Measurements from ENCODE around the gene MEX3D.
A peak's percentile ranks its signal among the peaks of the same experiment; 100 is the strongest.

Gene MEX3D

DNA sequence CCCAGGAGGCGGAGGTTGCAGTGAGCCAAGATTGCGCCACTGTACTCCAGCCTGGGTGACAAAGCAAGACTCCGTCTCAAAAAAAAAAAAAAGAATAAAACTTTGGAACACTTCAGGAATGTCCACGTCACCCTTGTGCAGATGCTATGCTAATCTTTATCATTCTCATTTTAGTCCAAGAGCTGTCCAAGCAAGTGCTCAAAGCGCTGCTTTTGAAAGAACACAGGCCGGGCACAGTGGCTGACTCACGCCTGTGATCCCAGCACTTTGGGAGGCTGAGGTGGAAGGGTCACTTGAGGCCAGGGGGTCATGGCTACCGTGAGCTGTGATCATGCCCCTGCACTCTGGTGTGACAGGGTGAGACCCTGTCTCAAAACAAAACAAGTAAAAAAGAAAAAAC is 48.3 kb upstream of the MEX3D start:
- no peak for ATAC-seq
- TF ChIP-seq ISL1 (CRISPR knock-in tag; IDR thresholded peaks at IDR 0.05) (peak; percentile 58), PPARA (CRISPR knock-in tag; IDR thresholded peaks at IDR 0.05; ENCODE audit: borderline replicate concordance) (no peak)

DNA sequence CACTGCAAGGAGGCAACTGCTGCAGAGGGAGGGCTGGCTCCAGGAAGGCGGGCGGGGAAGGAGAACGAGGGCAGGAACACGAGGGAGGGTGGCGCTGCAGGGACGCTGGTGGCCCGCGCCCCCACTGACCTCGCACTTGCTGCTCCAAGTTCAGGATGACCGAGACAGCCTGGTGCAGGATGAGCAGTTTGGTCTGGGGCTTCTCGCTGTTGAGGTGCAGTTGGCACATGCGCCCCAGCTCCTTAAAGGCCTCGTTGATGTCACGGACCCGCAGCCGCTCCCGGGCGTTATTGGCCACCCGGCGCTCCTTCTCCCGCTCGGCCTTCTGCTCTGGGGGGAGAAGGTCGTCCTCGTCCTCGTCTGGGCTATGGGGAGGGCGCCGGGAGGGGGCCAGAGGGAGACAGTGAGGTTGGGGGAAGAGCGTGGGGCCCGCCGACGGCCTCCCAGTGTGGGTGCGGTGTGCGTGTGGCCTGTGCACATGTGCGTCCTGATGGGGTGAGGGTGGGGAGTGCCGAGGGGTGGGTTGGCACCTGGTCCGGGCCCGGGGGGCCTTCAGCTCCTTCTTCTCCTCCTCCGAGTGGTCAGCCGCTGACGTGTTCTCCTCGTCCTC is 47.1 kb upstream of the MEX3D start:
- no peak for ATAC-seq
- TF ChIP-seq, protein P1, sequence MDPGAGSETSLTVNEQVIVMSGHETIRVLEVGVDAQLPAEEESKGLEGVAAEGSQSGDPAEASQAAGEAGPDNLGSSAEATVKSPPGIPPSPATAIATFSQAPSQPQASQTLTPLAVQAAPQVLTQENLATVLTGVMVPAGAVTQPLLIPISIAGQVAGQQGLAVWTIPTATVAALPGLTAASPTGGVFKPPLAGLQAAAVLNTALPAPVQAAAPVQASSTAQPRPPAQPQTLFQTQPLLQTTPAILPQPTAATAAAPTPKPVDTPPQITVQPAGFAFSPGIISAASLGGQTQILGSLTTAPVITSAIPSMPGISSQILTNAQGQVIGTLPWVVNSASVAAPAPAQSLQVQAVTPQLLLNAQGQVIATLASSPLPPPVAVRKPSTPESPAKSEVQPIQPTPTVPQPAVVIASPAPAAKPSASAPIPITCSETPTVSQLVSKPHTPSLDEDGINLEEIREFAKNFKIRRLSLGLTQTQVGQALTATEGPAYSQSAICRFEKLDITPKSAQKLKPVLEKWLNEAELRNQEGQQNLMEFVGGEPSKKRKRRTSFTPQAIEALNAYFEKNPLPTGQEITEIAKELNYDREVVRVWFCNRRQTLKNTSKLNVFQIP (CRISPR knock-in tag; IDR thresholded peaks at IDR 0.05; ENCODE audit: borderline replicate concordance, low read depth), result no peak
- TF ChIP-seq SNAI2 (CRISPR knock-in tag; IDR thresholded peaks at IDR 0.05) (no peak), ZC3H10 (CRISPR knock-in tag; IDR thresholded peaks at IDR 0.05) (no peak), TCF4 (CRISPR knock-in tag; IDR thresholded peaks at IDR 0.05; ENCODE audit: borderline replicate concordance) (no peak), ZNF8 (CRISPR knock-in tag; IDR thresholded peaks at IDR 0.05) (no peak), GLIS3 (CRISPR knock-in tag; IDR thresholded peaks at IDR 0.05) (no peak), RARB (CRISPR knock-in tag; IDR thresholded peaks at IDR 0.05) (no peak), ESRRG (CRISPR knock-in tag; IDR thresholded peaks at IDR 0.05) (no peak), PPARA (CRISPR knock-in tag; IDR thresholded peaks at IDR 0.05; ENCODE audit: borderline replicate concordance) (no peak), CSDC2 (CRISPR knock-in tag; IDR thresholded peaks at IDR 0.05) (no peak), BACH2 (CRISPR knock-in tag; IDR thresholded peaks at IDR 0.05; ENCODE audit: borderline replicate concordance) (no peak), ISL1 (CRISPR knock-in tag; IDR thresholded peaks at IDR 0.05) (no peak), TOX (CRISPR knock-in tag; IDR thresholded peaks at IDR 0.05; ENCODE audit: borderline replicate concordance) (no peak)
- TF ChIP-seq, protein P2, sequence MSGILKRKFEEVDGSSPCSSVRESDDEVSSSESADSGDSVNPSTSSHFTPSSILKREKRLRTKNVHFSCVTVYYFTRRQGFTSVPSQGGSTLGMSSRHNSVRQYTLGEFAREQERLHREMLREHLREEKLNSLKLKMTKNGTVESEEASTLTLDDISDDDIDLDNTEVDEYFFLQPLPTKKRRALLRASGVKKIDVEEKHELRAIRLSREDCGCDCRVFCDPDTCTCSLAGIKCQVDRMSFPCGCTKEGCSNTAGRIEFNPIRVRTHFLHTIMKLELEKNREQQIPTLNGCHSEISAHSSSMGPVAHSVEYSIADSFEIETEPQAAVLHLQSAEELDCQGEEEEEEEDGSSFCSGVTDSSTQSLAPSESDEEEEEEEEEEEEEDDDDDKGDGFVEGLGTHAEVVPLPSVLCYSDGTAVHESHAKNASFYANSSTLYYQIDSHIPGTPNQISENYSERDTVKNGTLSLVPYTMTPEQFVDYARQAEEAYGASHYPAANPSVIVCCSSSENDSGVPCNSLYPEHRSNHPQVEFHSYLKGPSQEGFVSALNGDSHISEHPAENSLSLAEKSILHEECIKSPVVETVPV (CRISPR knock-in tag; IDR thresholded peaks at IDR 0.05), result no peak
- TF ChIP-seq, protein P3, sequence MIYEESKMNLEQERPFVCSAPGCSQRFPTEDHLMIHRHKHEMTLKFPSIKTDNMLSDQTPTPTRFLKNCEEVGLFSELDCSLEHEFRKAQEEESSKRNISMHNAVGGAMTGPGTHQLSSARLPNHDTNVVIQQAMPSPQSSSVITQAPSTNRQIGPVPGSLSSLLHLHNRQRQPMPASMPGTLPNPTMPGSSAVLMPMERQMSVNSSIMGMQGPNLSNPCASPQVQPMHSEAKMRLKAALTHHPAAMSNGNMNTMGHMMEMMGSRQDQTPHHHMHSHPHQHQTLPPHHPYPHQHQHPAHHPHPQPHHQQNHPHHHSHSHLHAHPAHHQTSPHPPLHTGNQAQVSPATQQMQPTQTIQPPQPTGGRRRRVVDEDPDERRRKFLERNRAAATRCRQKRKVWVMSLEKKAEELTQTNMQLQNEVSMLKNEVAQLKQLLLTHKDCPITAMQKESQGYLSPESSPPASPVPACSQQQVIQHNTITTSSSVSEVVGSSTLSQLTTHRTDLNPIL (CRISPR knock-in tag; IDR thresholded peaks at IDR 0.05; ENCODE audit: low read depth), result no peak
- TF ChIP-seq, protein P4, sequence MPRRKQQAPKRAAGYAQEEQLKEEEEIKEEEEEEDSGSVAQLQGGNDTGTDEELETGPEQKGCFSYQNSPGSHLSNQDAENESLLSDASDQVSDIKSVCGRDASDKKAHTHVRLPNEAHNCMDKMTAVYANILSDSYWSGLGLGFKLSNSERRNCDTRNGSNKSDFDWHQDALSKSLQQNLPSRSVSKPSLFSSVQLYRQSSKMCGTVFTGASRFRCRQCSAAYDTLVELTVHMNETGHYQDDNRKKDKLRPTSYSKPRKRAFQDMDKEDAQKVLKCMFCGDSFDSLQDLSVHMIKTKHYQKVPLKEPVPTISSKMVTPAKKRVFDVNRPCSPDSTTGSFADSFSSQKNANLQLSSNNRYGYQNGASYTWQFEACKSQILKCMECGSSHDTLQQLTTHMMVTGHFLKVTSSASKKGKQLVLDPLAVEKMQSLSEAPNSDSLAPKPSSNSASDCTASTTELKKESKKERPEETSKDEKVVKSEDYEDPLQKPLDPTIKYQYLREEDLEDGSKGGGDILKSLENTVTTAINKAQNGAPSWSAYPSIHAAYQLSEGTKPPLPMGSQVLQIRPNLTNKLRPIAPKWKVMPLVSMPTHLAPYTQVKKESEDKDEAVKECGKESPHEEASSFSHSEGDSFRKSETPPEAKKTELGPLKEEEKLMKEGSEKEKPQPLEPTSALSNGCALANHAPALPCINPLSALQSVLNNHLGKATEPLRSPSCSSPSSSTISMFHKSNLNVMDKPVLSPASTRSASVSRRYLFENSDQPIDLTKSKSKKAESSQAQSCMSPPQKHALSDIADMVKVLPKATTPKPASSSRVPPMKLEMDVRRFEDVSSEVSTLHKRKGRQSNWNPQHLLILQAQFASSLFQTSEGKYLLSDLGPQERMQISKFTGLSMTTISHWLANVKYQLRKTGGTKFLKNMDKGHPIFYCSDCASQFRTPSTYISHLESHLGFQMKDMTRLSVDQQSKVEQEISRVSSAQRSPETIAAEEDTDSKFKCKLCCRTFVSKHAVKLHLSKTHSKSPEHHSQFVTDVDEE (CRISPR knock-in tag; IDR thresholded peaks at IDR 0.05), result no peak

DNA sequence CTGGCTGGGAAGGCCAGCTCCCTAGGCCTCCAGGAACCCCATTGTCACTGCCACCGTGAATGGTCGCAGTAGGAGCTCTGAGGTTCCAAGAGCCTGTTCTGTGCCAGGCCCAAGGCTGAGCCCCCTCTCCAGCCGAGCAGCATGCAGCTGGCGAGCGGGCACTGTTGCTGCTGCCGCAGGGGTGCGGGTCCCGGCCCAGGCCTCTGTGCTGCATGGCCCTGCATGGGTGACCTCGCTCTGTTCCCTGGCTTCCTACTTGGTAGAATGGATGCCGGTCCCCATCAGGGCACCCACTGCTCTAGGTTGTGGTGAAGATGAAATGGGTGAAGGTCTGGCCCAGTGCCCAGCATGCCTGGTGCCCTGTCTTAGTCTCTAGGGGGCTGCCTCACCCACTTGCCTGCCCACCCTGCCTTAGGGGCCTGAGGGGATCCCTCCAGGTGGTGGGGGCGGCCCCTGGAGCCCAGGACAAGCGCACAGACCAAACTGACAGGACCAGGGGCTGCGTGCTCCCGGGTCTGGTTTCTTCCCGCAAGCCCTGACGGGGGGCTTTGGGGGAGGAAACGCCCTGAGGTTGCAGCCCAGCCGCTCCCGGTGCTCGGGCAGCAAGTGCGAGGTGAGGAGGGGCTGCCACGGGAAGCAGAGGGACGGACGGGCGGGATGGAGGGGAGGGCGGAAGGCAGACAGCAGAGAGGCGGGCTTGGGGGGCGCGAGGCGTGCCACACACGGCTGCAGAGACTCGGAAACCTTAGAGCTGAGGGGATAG is 45.9 kb upstream of the MEX3D start:
- TF ChIP-seq TCF4 (CRISPR knock-in tag; IDR thresholded peaks at IDR 0.05; ENCODE audit: borderline replicate concordance) (no peak), TOX (CRISPR knock-in tag; IDR thresholded peaks at IDR 0.05; ENCODE audit: borderline replicate concordance) (no peak)
- TF ChIP-seq, protein P2 (CRISPR knock-in tag; IDR thresholded peaks at IDR 0.05), result no peak
- ATAC-seq, result no peak

DNA sequence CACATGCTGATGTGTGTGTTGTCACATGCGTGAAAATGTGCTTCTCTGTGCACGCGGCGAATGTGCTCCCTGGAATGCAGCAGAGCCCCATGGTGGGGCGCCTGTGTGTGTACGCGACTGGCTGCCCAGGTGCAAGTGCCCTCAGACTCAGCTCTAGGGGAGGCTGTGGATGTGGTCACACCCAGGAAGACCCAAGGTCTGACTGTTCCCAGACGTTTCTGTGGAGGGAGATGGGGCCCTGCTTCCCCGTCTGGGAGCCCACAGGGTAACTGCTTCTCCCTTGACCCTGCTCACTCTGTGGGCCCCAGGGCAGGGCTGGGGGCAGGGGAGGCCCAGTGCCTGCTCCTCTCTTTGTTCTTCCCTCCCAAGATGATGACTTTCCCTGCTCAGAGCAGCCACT is 45.0 kb upstream of the MEX3D start:
- ATAC-seq, result no peak
- TF ChIP-seq ESRRG (CRISPR knock-in tag; IDR thresholded peaks at IDR 0.05) (no peak), TCF4 (CRISPR knock-in tag; IDR thresholded peaks at IDR 0.05; ENCODE audit: borderline replicate concordance) (no peak), RARB (CRISPR knock-in tag; IDR thresholded peaks at IDR 0.05) (no peak), PPARA (CRISPR knock-in tag; IDR thresholded peaks at IDR 0.05; ENCODE audit: borderline replicate concordance) (no peak), OSR1 (CRISPR knock-in tag; IDR thresholded peaks at IDR 0.05) (no peak), TOX (CRISPR knock-in tag; IDR thresholded peaks at IDR 0.05; ENCODE audit: borderline replicate concordance) (no peak)
- TF ChIP-seq, protein P3 (CRISPR knock-in tag; IDR thresholded peaks at IDR 0.05; ENCODE audit: low read depth), result no peak
- TF ChIP-seq, protein P2 (CRISPR knock-in tag; IDR thresholded peaks at IDR 0.05), result no peak
